ENCODE results near the gene PLEKHN1. TPM values are rescaled to one million over a fixed set of nuclear protein-coding genes. Genes with fewer than 3 reads are reported as not detected.

PLEKHN1 gene
- polyA plus RNA-seq, 1 of the 3 experiments (the other 2 are of a cell fraction): not detected

DNA sequence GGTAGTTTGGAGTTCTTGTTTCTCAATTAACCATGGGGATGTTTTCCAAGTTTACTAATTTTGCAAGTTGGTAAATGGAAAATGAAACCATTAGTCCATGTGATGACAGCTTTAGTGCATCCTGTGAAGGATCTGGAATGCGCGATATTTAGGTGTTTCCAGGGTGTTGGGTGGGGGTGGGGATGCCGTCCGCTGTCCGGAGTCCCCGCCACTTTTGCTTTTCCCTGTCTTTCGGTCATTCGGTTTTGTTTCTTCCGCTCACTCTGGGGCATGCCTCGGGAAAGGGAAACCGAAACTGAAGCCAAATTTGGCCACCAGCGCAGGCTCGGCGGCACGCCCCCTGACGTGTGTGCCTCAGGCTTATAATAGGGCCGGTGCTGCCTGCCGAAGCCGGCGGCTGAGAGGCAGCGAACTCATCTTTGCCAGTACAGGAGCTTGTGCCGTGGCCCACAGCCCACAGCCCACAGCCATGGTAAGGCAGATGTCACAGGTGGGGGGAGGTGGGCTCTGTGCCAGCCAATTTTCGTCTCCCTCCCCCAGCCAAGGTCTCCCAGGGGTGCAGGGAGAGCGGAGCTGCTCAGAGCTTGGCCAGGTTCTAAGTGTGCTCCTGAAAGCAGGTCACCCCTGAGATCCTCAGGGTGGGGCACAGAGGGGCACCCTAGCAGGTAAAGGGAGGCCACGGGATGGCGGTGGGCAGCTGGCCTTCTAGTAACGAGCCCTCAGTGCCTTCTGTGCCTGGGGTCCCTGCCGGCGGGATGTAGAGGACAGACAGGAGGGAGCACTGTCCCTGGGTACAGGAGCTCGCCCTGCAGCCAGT is 47.0 kb downstream of the PLEKHN1 start, which contains the start of gene ISG15:
Gene ISG15 (plus strand): TSS at position 393 of the 817 bp plus-strand sequence. CDS start 77 bp downstream, at position 470.
- H3F3A ChIP-seq (replicated peaks; ENCODE audit: insufficient read depth): no peaks in the 10 kb centered on the region
- H3K27me3 ChIP-seq (ENCODE audit: insufficient read depth): no peaks in the 10 kb centered on the region
- H3K9ac ChIP-seq: peak within 1 kb of the TSS; percentile 49; the same call in 1 of the 2 replicates
- POLR2A ChIA-PET: interaction anchor here (1.0 kb wide), 1 partner anchor 9 kb away, joined by 3 read pairs; no protein-coding TSS in a partner anchor
- no peaks in the 10 kb centered on the region for H3K36me3 ChIP-seq (replicated peaks in 1 of 2; ENCODE audit: control insufficient read depth in 1 of 2, insufficient read depth in 2 of 2, low read length in 1 of 2)
- DNase-seq: no peak
- H3K9me2 ChIP-seq: no peaks in the 10 kb centered on the region
- TF ChIP-seq NRF1 (IDR thresholded peaks at IDR 0.05; ENCODE audit: low read depth, low read length) (peak; percentile 21; the same call in 1 of the 2 replicates), GABPA (IDR thresholded peaks at IDR 0.05; ENCODE audit: low read depth) (no peak), POLR2AphosphoS5 (IDR thresholded peaks at IDR 0.05; ENCODE audit: low read depth, low read length) (0 out of 2 replicates have a peak, but pooled peaks have one; percentile 35), FOXM1 (IDR thresholded peaks at IDR 0.05; ENCODE audit: low read depth) (no peak), NFIC (IDR thresholded peaks at IDR 0.05; ENCODE audit: borderline replicate concordance) (no peak)
- TF ChIP-seq, protein P1, sequence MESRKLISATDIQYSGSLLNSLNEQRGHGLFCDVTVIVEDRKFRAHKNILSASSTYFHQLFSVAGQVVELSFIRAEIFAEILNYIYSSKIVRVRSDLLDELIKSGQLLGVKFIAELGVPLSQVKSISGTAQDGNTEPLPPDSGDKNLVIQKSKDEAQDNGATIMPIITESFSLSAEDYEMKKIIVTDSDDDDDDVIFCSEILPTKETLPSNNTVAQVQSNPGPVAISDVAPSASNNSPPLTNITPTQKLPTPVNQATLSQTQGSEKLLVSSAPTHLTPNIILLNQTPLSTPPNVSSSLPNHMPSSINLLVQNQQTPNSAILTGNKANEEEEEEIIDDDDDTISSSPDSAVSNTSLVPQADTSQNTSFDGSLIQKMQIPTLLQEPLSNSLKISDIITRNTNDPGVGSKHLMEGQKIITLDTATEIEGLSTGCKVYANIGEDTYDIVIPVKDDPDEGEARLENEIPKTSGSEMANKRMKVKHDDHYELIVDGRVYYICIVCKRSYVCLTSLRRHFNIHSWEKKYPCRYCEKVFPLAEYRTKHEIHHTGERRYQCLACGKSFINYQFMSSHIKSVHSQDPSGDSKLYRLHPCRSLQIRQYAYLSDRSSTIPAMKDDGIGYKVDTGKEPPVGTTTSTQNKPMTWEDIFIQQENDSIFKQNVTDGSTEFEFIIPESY (IDR thresholded peaks at IDR 0.05; ENCODE audit: borderline replicate concordance, low read depth): no peak
- TF ChIP-seq, protein P2, sequence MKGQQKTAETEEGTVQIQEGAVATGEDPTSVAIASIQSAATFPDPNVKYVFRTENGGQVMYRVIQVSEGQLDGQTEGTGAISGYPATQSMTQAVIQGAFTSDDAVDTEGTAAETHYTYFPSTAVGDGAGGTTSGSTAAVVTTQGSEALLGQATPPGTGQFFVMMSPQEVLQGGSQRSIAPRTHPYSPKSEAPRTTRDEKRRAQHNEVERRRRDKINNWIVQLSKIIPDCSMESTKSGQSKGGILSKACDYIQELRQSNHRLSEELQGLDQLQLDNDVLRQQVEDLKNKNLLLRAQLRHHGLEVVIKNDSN (IDR thresholded peaks at IDR 0.05; ENCODE audit: borderline replicate concordance, low read depth): no peak
- TF ChIP-seq, protein P3, sequence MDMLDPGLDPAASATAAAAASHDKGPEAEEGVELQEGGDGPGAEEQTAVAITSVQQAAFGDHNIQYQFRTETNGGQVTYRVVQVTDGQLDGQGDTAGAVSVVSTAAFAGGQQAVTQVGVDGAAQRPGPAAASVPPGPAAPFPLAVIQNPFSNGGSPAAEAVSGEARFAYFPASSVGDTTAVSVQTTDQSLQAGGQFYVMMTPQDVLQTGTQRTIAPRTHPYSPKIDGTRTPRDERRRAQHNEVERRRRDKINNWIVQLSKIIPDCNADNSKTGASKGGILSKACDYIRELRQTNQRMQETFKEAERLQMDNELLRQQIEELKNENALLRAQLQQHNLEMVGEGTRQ (IDR thresholded peaks at IDR 0.05; ENCODE audit: borderline replicate concordance, low read depth, low read length): no peak
- CTCF ChIA-PET: interaction anchor here (0.7 to 6.1 kb wide), 11 partner anchors 8 to 59 kb away, joined by 3 to 38 read pairs (median 4); no protein-coding TSS in a partner anchor
- H3K4me1 ChIP-seq (ENCODE audit: control insufficient read depth in 1 of 2, insufficient read depth in 2 of 2, low read depth in 1 of 2, low read length in 1 of 2): peaks cover 0 to 7% of the 10 kb centered on the region in 2 experiments; a peak in 1 of 4 replicates
- peak within 1 kb of the TSS; percentile 70 for H3K4me2 ChIP-seq
- H2AFZ ChIP-seq (ENCODE audit: low read depth): peak within 1 kb of the TSS; percentile 89
- no peaks in the 10 kb centered on the region for H4K20me1 ChIP-seq (ENCODE audit: insufficient read depth)
- no peaks in the 10 kb centered on the region for H3K9me3 ChIP-seq
- 22% methylated on average over 15 of the region's 30 CpGs for WGBS (ENCODE audit: low lambda C conversion rate)
- H3K79me2 ChIP-seq (ENCODE audit: insufficient read depth): no peaks in the 10 kb centered on the region
- peak within 1 kb of the TSS in 1 of 2 experiments; percentile 70; a peak in 2 of 4 replicates for H3K27ac ChIP-seq (ENCODE audit: low read depth in 2 of 2, low read length in 1 of 2)
- H3K4me3 ChIP-seq (ENCODE audit: low read depth in 2 of 2, low read length in 1 of 2): peak within 1 kb of the TSS; percentile 45 to 52; a peak in 3 of 4 replicates

Measured in SK-N-SH (cell line).